SJCRH30 (cell line): ENCODE results near the gene BICD1. TPM values are rescaled to one million over a fixed set of nuclear protein-coding genes. Genes with fewer than 3 reads are reported as not detected.

ENCODE experiments used
- DNase-seq, 2 experiments: peaks; one replicate each; pipeline ENCODE4 v3.0.0-alpha.2; 2015 to 2020
- H3K27ac ChIP-seq: fragments of 250-450 bp; sonication (Bioruptor Pico); 2 replicates; pipeline ENCODE4 v1.5.1; 2020; ENCODE audit warnings: mild to moderate bottlenecking, moderate library complexity
- H3K27me3 ChIP-seq: fragments of 250-450 bp; sonication (Bioruptor Pico); 2 replicates; pipeline ENCODE4 v1.5.1; 2020; ENCODE audit warnings: mild to moderate bottlenecking, moderate library complexity
- H3K36me3 ChIP-seq: fragments of 250-450 bp; sonication (Bioruptor Pico); 2 replicates; pipeline ENCODE4 v1.5.1; 2020; ENCODE audit warnings: mild to moderate bottlenecking, moderate library complexity
- H3K4me1 ChIP-seq: fragments of 250-450 bp; sonication (Bioruptor Pico); 2 replicates; pipeline ENCODE4 v1.5.1; 2020; ENCODE audit warnings: mild to moderate bottlenecking, moderate library complexity
- H3K4me3 ChIP-seq: fragments of 250-450 bp; sonication (Bioruptor Pico); 2 replicates; pipeline ENCODE4 v1.5.1; 2020; ENCODE audit warnings: mild to moderate bottlenecking, moderate library complexity
- H3K9me3 ChIP-seq: fragments of 250-450 bp; sonication (Bioruptor Pico); replicated peaks from 2 replicates; pipeline ENCODE4 v1.5.1; 2020; ENCODE audit warnings: mild to moderate bottlenecking, moderate library complexity
- total RNA-seq: library from RNA; depleted of rRNA; stranded (reverse); fragments of >200 nt; shearing (Covaris generic); gene quantifications from 2 replicates; pipeline ENCODE4 v1.2.3, GENCODE V29; 2014

The BICD1 gene
- total RNA-seq, 1 experiment from 2014 or later, result 10.8 TPM

- peak overlapping the region; percentile 2; the same call in 1 of the 2 replicates for H3K27ac ChIP-seq
- no peaks in the 10 kb centered on the region for H3K36me3 ChIP-seq
- no peak overlapping the region for H3K4me3 ChIP-seq
- no peaks in the 10 kb centered on the region for H3K27me3 ChIP-seq
- peaks cover 10% of the 10 kb centered on the region for H3K4me1 ChIP-seq
- no peaks in the 10 kb centered on the region for H3K9me3 ChIP-seq
- DNase-seq, result peak; percentile 74 to 82
Observed at GRCh38 chr12:32115404-32116104, 8.9 kb downstream of the BICD1 start.

GRCh38 chr12:32116897-32117296, 10.2 kb downstream of the BICD1 start:
- DNase-seq, result no peak
- H3K9me3 ChIP-seq, result no peaks in the 10 kb centered on the region
- peaks cover 10% of the 10 kb centered on the region for H3K4me1 ChIP-seq
- H3K27me3 ChIP-seq, result no peaks in the 10 kb centered on the region
- no peak overlapping the region for H3K4me3 ChIP-seq
- no peak overlapping the region for H3K27ac ChIP-seq
- H3K36me3 ChIP-seq, result no peaks in the 10 kb centered on the region

- H3K9me3 ChIP-seq, result no peaks in the 10 kb centered on the region
- DNase-seq, result no peak
- H3K27ac ChIP-seq, result no peak overlapping the region
- H3K36me3 ChIP-seq, result no peaks in the 10 kb centered on the region
- no peaks in the 10 kb centered on the region for H3K27me3 ChIP-seq
- H3K4me1 ChIP-seq, result peaks cover 10% of the 10 kb centered on the region
- H3K4me3 ChIP-seq, result no peak overlapping the region
Observed at GRCh38 chr12:32117316-32117715, 10.7 kb downstream of the BICD1 start.

GRCh38 chr12:32118806-32119205, 12.2 kb downstream of the BICD1 start:
- no peaks in the 10 kb centered on the region for H3K27me3 ChIP-seq
- no peak for DNase-seq
- H3K9me3 ChIP-seq, result no peaks in the 10 kb centered on the region
- no peak overlapping the region for H3K4me3 ChIP-seq
- H3K27ac ChIP-seq, result no peak overlapping the region
- no peaks in the 10 kb centered on the region for H3K36me3 ChIP-seq
- peaks cover 10% of the 10 kb centered on the region for H3K4me1 ChIP-seq

- H3K4me3 ChIP-seq, result no peak overlapping the region
- H3K27ac ChIP-seq, result no peak overlapping the region
- H3K9me3 ChIP-seq, result no peaks in the 10 kb centered on the region
- H3K4me1 ChIP-seq, result peaks cover 8% of the 10 kb centered on the region
- DNase-seq, result no peak
- no peaks in the 10 kb centered on the region for H3K27me3 ChIP-seq
- no peaks in the 10 kb centered on the region for H3K36me3 ChIP-seq
Observed at GRCh38 chr12:32120419-32120818, 13.8 kb downstream of the BICD1 start.

- H3K36me3 ChIP-seq, result no peaks in the 10 kb centered on the region
- H3K4me1 ChIP-seq, result no peaks in the 10 kb centered on the region
- H3K27ac ChIP-seq, result no peak overlapping the region
- DNase-seq, result no peak
- no peaks in the 10 kb centered on the region for H3K9me3 ChIP-seq
- no peaks in the 10 kb centered on the region for H3K27me3 ChIP-seq
- no peak overlapping the region for H3K4me3 ChIP-seq
Observed at GRCh38 chr12:32124637-32125036, 18.0 kb downstream of the BICD1 start.

GRCh38 chr12:32125455-32126084, 18.9 kb downstream of the BICD1 start:
- no peak for DNase-seq
- no peak overlapping the region for H3K4me3 ChIP-seq
- H3K9me3 ChIP-seq, result no peaks in the 10 kb centered on the region
- H3K4me1 ChIP-seq, result no peaks in the 10 kb centered on the region
- H3K27me3 ChIP-seq, result no peaks in the 10 kb centered on the region
- H3K36me3 ChIP-seq, result no peaks in the 10 kb centered on the region
- H3K27ac ChIP-seq, result no peak overlapping the region

- no peak for DNase-seq
- no peaks in the 10 kb centered on the region for H3K4me1 ChIP-seq
- H3K9me3 ChIP-seq, result no peaks in the 10 kb centered on the region
- no peak overlapping the region for H3K27ac ChIP-seq
- no peaks in the 10 kb centered on the region for H3K27me3 ChIP-seq
- H3K4me3 ChIP-seq, result no peak overlapping the region
- H3K36me3 ChIP-seq, result no peaks in the 10 kb centered on the region
Observed at GRCh38 chr12:32126720-32127119, 20.1 kb downstream of the BICD1 start.

- DNase-seq, result no peak
- Histone ChIP-seq H3K27ac (no peak overlapping the region), H3K4me1 (no peaks in the 10 kb centered on the region), H3K36me3 (no peaks in the 10 kb centered on the region), H3K4me3 (no peak overlapping the region), H3K27me3 (no peaks in the 10 kb centered on the region), H3K9me3 (no peaks in the 10 kb centered on the region)
Observed at GRCh38 chr12:32131666-32132065, 25.0 kb downstream of the BICD1 start.

GRCh38 chr12:32134101-32134888, 27.6 kb downstream of the BICD1 start:
- no peak for DNase-seq
- no peak overlapping the region for H3K4me3 ChIP-seq
- no peaks in the 10 kb centered on the region for H3K4me1 ChIP-seq
- no peaks in the 10 kb centered on the region for H3K27me3 ChIP-seq
- no peaks in the 10 kb centered on the region for H3K36me3 ChIP-seq
- no peaks in the 10 kb centered on the region for H3K9me3 ChIP-seq
- H3K27ac ChIP-seq, result no peak overlapping the region

- no peak for DNase-seq
- Histone ChIP-seq H3K27me3 (no peaks in the 10 kb centered on the region), H3K27ac (no peak overlapping the region), H3K4me1 (no peaks in the 10 kb centered on the region), H3K9me3 (no peaks in the 10 kb centered on the region), H3K4me3 (no peak overlapping the region), H3K36me3 (no peaks in the 10 kb centered on the region)
Observed at GRCh38 chr12:32135967-32136366, 29.3 kb downstream of the BICD1 start.

GRCh38 chr12:32136404-32136803, 29.8 kb downstream of the BICD1 start:
- H3K27ac ChIP-seq, result no peak overlapping the region
- no peaks in the 10 kb centered on the region for H3K27me3 ChIP-seq
- H3K4me1 ChIP-seq, result no peaks in the 10 kb centered on the region
- no peak overlapping the region for H3K4me3 ChIP-seq
- H3K9me3 ChIP-seq, result no peaks in the 10 kb centered on the region
- no peaks in the 10 kb centered on the region for H3K36me3 ChIP-seq
- DNase-seq, result no peak

- Histone ChIP-seq H3K27ac (no peak overlapping the region), H3K27me3 (no peaks in the 10 kb centered on the region), H3K4me3 (no peak overlapping the region)
Observed at GRCh38 chr12:32139064-32139421, 32.4 kb downstream of the BICD1 start.

GRCh38 chr12:32140877-32141276, 34.2 kb downstream of the BICD1 start:
- no peaks in the 10 kb centered on the region for H3K9me3 ChIP-seq
- no peak overlapping the region for H3K27ac ChIP-seq
- H3K4me1 ChIP-seq, result no peaks in the 10 kb centered on the region
- no peak for DNase-seq
- H3K27me3 ChIP-seq, result no peaks in the 10 kb centered on the region
- no peaks in the 10 kb centered on the region for H3K36me3 ChIP-seq
- H3K4me3 ChIP-seq, result no peak overlapping the region

More at GRCh38 chr12:32139064-32139421, 32.4 kb downstream of the BICD1 start:
- no peak for DNase-seq
- H3K9me3 ChIP-seq, result no peaks in the 10 kb centered on the region
- H3K4me1 ChIP-seq, result no peaks in the 10 kb centered on the region
- H3K36me3 ChIP-seq, result no peaks in the 10 kb centered on the region

GRCh38 chr12:32145096-32145495, 38.4 kb downstream of the BICD1 start:
- H3K27me3 ChIP-seq, result no peaks in the 10 kb centered on the region
- H3K4me1 ChIP-seq, result no peaks in the 10 kb centered on the region
- peak in 1 of 2 experiments; percentile 6 for DNase-seq
- H3K9me3 ChIP-seq, result no peaks in the 10 kb centered on the region
- no peak overlapping the region for H3K27ac ChIP-seq
- no peak overlapping the region for H3K4me3 ChIP-seq
- no peaks in the 10 kb centered on the region for H3K36me3 ChIP-seq
